ENCODE results near the gene LGALSL. TPM values are rescaled to one million over a fixed set of nuclear protein-coding genes. Genes with fewer than 3 reads are reported as not detected.
A peak's percentile ranks its signal among the peaks of the same experiment; 100 is the strongest.

LGALSL gene
- total RNA-seq, 1 experiment from 2014 or later, result 13.0 TPM

- peak overlapping the region; percentile 68; the same call in 1 of the 2 replicates for H2AFZ ChIP-seq
- no TSS peak for BruUV-seq (replicated peaks)
Measured at GRCh38 chr2:64482243-64482642, 28.3 kb downstream of the LGALSL start.

GRCh38 chr2:64482765-64483504, 29.0 kb downstream of the LGALSL start:
- Histone ChIP-seq H3K4me1 (replicated peaks; ENCODE audit: insufficient read depth) (peaks cover 16% of the 10 kb centered on the region), H3K4me2 (peak overlapping the region; percentile 47), H3K9me3 (ENCODE audit: insufficient read depth, low read depth) (no peaks in the 10 kb centered on the region), H4K20me1 (ENCODE audit: insufficient read depth) (no peaks in the 10 kb centered on the region), H3F3A (ENCODE audit: insufficient read depth, low read depth) (peaks cover 16% of the 10 kb centered on the region), H3K27me3 (ENCODE audit: insufficient read depth, low read depth) (no peaks in the 10 kb centered on the region), H2AFZ (peak overlapping the region; percentile 68; the same call in 1 of the 2 replicates), H3K9me2 (ENCODE audit: insufficient read depth) (no peaks in the 10 kb centered on the region), H3K4me3 (no peak overlapping the region), H3K36me3 (ENCODE audit: low read depth) (no peaks in the 10 kb centered on the region), H3K27ac (peak overlapping the region; percentile 49), H3K79me2 (ENCODE audit: low read depth) (no peaks in the 10 kb centered on the region)
- ChIA-PET POLR2A (ENCODE audit: unreplicated experiment) (interaction anchor here (0.6 to 1.0 kb wide), 4 partner anchors 152 to 406 kb away, joined by 3 to 8 read pairs (median 4); no protein-coding TSS in a partner anchor), CTCF (interaction anchor here (1.0 kb wide), 1 partner anchor 152 kb away, joined by 6 read pairs; no protein-coding TSS in a partner anchor)
- peak; percentile 78 to 94 for DNase-seq
- intact Hi-C loops (cut with micrococcal nuclease; ENCODE audit: unreplicated experiment), result loop anchor here (10.0 kb wide), 2 partner anchors 118 to 338 kb away; partner anchors contain the start of gene PELI1
- BruUV-seq (replicated peaks), result no TSS peak
- TF ChIP-seq, protein P1, sequence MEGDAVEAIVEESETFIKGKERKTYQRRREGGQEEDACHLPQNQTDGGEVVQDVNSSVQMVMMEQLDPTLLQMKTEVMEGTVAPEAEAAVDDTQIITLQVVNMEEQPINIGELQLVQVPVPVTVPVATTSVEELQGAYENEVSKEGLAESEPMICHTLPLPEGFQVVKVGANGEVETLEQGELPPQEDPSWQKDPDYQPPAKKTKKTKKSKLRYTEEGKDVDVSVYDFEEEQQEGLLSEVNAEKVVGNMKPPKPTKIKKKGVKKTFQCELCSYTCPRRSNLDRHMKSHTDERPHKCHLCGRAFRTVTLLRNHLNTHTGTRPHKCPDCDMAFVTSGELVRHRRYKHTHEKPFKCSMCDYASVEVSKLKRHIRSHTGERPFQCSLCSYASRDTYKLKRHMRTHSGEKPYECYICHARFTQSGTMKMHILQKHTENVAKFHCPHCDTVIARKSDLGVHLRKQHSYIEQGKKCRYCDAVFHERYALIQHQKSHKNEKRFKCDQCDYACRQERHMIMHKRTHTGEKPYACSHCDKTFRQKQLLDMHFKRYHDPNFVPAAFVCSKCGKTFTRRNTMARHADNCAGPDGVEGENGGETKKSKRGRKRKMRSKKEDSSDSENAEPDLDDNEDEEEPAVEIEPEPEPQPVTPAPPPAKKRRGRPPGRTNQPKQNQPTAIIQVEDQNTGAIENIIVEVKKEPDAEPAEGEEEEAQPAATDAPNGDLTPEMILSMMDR (conservative IDR thresholded peaks at IDR 0.05), result no peak
- TF ChIP-seq EZH2 (IDR thresholded peaks at IDR 0.05; ENCODE audit: low read depth), result no peak

More at GRCh38 chr2:64482243-64482642, 28.3 kb downstream of the LGALSL start:
- TF ChIP-seq, protein P1 (conservative IDR thresholded peaks at IDR 0.05), result no peak
- TF ChIP-seq EZH2 (IDR thresholded peaks at IDR 0.05; ENCODE audit: low read depth), result no peak
- H3K4me2 ChIP-seq, result peak overlapping the region; percentile 47
- H3K27me3 ChIP-seq (ENCODE audit: insufficient read depth, low read depth), result no peaks in the 10 kb centered on the region
- peaks cover 16% of the 10 kb centered on the region for H3F3A ChIP-seq (ENCODE audit: insufficient read depth, low read depth)
- H3K4me1 ChIP-seq (replicated peaks; ENCODE audit: insufficient read depth), result peaks cover 16% of the 10 kb centered on the region
- ChIA-PET POLR2A (ENCODE audit: unreplicated experiment) (interaction anchor here (0.6 to 1.0 kb wide), 3 partner anchors 23 to 209 kb away, joined by 3 to 11 read pairs (median 4); no protein-coding TSS in a partner anchor), CTCF (interaction anchor here (1.0 kb wide), 1 partner anchor 152 kb away, joined by 6 read pairs; no protein-coding TSS in a partner anchor)
- no peak overlapping the region for H3K4me3 ChIP-seq
- no peak for DNase-seq
- H3K79me2 ChIP-seq (ENCODE audit: low read depth), result no peaks in the 10 kb centered on the region
- H4K20me1 ChIP-seq (ENCODE audit: insufficient read depth), result no peaks in the 10 kb centered on the region
- peak overlapping the region; percentile 49 for H3K27ac ChIP-seq
- H3K9me2 ChIP-seq (ENCODE audit: insufficient read depth), result no peaks in the 10 kb centered on the region
- intact Hi-C loops (cut with micrococcal nuclease; ENCODE audit: unreplicated experiment), result loop anchor here (10.0 kb wide), 2 partner anchors 117 to 337 kb away; partner anchors contain the start of gene PELI1
- H3K36me3 ChIP-seq (ENCODE audit: low read depth), result no peaks in the 10 kb centered on the region
- H3K9me3 ChIP-seq (ENCODE audit: insufficient read depth, low read depth), result no peaks in the 10 kb centered on the region

DNA sequence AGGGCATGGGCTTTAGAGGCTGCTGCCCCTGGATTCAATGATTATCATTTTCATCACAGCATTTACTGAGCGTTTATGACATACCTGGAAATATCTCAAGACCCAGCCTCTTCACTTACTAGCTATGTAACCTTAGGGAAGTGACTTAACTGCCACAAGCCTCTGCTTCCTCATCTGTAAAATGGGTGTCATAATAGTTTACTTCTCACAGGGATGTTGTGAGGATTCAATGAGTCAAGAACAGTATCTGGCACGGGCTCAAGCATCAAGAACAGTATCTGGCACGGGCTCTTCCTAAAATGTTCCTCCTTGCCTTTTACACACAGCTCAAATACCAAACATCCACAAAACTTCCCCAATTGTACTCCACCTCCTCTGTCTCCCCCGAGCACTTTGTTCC, 31.4 kb downstream of the LGALSL start:
- TF ChIP-seq EZH2 (IDR thresholded peaks at IDR 0.05; ENCODE audit: low read depth), result no peak
- TF ChIP-seq, protein P1 (conservative IDR thresholded peaks at IDR 0.05), result no peak
- Histone ChIP-seq H3K27ac (no peak overlapping the region), H3K4me1 (replicated peaks; ENCODE audit: insufficient read depth) (peaks cover 16% of the 10 kb centered on the region), H3K79me2 (ENCODE audit: low read depth) (no peaks in the 10 kb centered on the region), H4K20me1 (ENCODE audit: insufficient read depth) (no peaks in the 10 kb centered on the region), H2AFZ (no peak overlapping the region), H3K36me3 (ENCODE audit: low read depth) (no peaks in the 10 kb centered on the region), H3K27me3 (ENCODE audit: insufficient read depth, low read depth) (no peaks in the 10 kb centered on the region), H3F3A (ENCODE audit: insufficient read depth, low read depth) (peaks cover 16% of the 10 kb centered on the region), H3K4me3 (no peak overlapping the region), H3K9me3 (ENCODE audit: insufficient read depth, low read depth) (no peaks in the 10 kb centered on the region), H3K9me2 (ENCODE audit: insufficient read depth) (no peaks in the 10 kb centered on the region), H3K4me2 (no peak overlapping the region)
- no TSS peak for BruUV-seq (replicated peaks)
- CTCF ChIA-PET, result interaction anchor here (0.6 kb wide), 1 partner anchor 624 kb away, joined by 3 read pairs; no protein-coding TSS in a partner anchor
- POLR2A ChIA-PET (ENCODE audit: unreplicated experiment), result interaction anchor here (0.6 to 0.7 kb wide), 2 partner anchors 154 to 331 kb away, joined by 3 read pairs; no protein-coding TSS in a partner anchor
- no peak for DNase-seq
- intact Hi-C loops (cut with micrococcal nuclease; ENCODE audit: unreplicated experiment), result loop anchor here (5.0 to 10.0 kb wide), 3 partner anchors 121 to 402 kb away; partner anchors contain the start of gene PELI1
